GM12891 (cell line): Measurements from ENCODE around the gene CPM.

Experiments used
- PAX5 ChIP-seq: IDR thresholded peaks from 2 replicates; pipeline ENCODE4 v1.6.1; 2011; ENCODE audit warnings: low read length, moderate library complexity, mild to moderate bottlenecking; ENCODE audit not compliant: insufficient read depth, severe bottlenecking
- POLR2A ChIP-seq: IDR thresholded peaks from 2 replicates; pipeline ENCODE4 v1.6.1; 2011; ENCODE audit warnings: low read depth, low read length, control low read depth
- POLR2AphosphoS5 ChIP-seq: IDR thresholded peaks from 2 replicates; pipeline ENCODE4 v1.6.1; 2011; ENCODE audit warnings: low read depth, low read length, control low read depth
- SPI1 ChIP-seq: IDR thresholded peaks from 2 replicates; pipeline ENCODE4 v1.6.1; 2011; ENCODE audit warnings: low read depth, low read length, control low read depth
- TAF1 ChIP-seq: IDR thresholded peaks from 2 replicates; pipeline ENCODE4 v1.6.1; 2011; ENCODE audit warnings: low read depth, low read length, control low read depth

GRCh38 chr12:68953536-68953935 lies 20.6 kb upstream of the CPM start:
- TF ChIP-seq PAX5 = no peak
- no peak for TF ChIP-seq TAF1
- TF ChIP-seq POLR2A = no peak
- TF ChIP-seq SPI1 = no peak
- TF ChIP-seq POLR2AphosphoS5 = no peak
